Right lobe of liver (tissue), 4 donors: Measurements from ENCODE around the gene RNF31.

ENCODE experiments used
- POLR2A ChIP-seq: fragments of 450-650 bp; IDR thresholded peaks from one replicate; pipeline ENCODE4 v1.6.1; 2017; ENCODE audit warnings: antibody characterized with exemption, mild to moderate bottlenecking
- TF ChIP-seq, protein P1 (sequence below), 4 donors: fragments of 200-600 bp in 3 of 4; fragments of 450-650 bp in 1 of 4; IDR thresholded peaks; one replicate each; pipeline versions ENCODE4 v1.5.1 to v1.8.0; 2016 to 2022; ENCODE audit warnings: antibody characterized with exemption in 4 of 4, mild to moderate bottlenecking in 2 of 4
- donor health status: DM: no; HTN: no; CAD: no.
- donor health status: DM: no; HTN: no; CAD: no.
- donor health status: DM: no; HTN: yes; CAD: no.

DNA sequence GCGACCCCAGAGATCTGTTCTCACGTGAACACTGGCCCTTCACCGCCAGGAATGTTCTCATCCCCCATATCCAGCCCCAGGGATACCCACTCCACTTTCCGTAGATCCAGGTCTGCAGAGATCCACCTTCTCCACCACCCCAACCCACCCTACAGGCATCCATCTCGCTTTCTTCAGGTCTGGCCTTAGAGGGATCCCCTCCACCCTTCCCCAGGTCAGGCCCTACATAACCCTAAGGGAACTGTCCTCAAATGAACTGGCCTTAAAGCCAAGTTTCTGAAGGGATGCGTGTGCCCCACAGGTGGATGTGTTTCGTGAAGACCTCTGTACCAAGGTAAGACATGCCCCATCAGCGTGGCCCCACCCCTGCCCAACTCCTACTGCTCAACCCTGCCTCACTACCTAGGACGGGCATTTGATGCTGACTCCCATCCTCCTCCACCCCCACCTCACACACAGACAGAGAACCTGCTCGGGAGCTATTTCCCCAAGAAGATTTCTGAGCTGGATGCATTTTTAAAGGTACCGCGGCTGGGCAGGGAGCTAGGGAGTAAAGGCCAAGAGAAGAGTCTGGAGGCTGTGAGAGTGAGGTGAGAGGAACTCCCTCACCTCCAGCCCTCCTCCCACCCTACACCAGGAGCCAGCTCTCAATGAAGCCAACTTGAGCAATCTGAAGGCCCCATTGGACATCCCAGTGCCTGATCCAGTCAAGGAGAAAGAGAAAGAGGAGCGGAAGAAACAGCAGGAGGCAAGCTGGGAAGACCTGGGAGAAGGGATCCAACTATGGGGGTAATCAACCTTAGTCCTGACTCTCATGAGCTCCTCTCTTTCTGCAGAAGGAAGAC lies 10.4 kb upstream of the RNF31 start:
- TF ChIP-seq, protein P1, sequence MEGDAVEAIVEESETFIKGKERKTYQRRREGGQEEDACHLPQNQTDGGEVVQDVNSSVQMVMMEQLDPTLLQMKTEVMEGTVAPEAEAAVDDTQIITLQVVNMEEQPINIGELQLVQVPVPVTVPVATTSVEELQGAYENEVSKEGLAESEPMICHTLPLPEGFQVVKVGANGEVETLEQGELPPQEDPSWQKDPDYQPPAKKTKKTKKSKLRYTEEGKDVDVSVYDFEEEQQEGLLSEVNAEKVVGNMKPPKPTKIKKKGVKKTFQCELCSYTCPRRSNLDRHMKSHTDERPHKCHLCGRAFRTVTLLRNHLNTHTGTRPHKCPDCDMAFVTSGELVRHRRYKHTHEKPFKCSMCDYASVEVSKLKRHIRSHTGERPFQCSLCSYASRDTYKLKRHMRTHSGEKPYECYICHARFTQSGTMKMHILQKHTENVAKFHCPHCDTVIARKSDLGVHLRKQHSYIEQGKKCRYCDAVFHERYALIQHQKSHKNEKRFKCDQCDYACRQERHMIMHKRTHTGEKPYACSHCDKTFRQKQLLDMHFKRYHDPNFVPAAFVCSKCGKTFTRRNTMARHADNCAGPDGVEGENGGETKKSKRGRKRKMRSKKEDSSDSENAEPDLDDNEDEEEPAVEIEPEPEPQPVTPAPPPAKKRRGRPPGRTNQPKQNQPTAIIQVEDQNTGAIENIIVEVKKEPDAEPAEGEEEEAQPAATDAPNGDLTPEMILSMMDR (IDR thresholded peaks at IDR 0.05), result no peak
- no peak for TF ChIP-seq POLR2A
